Ovary (tissue), 10 donors: Measurements from ENCODE around the gene ABCA1. TPM values are rescaled to one million over a fixed set of nuclear protein-coding genes. Genes with fewer than 3 reads are reported as not detected.
"Not testable (repeated sequence)": the region's sequence is repeated elsewhere in the genome, so short reads cannot be mapped to it uniquely, and the experiment has no call there.

ENCODE experiments used
- DNase-seq, 5 donors: peaks; one replicate each; pipeline ENCODE4 v3.0.0-alpha.2; 2019 to 2020
- H3K27ac ChIP-seq, 2 donors: fragments of 200-600 bp; one replicate each; pipeline versions ENCODE4 v1.5.1 to v1.8.0; 2019 to 2022
- H3K27me3 ChIP-seq: fragments of 200-600 bp; one replicate; pipeline ENCODE4 v1.8.0; 2022
- H3K36me3 ChIP-seq: fragments of 200-600 bp; sonication (generic); one replicate; pipeline ENCODE4 v1.5.1; 2019
- H3K4me1 ChIP-seq: one replicate; pipeline ENCODE4 v1.8.1; 2013; ENCODE audit warnings: mild to moderate bottlenecking, moderate library complexity; ENCODE audit not compliant: insufficient read depth
- H3K4me3 ChIP-seq: fragments of 200-600 bp; sonication (generic); one replicate; pipeline ENCODE4 v1.5.1; 2017
- H3K9me3 ChIP-seq, 2 donors: fragments of 200-600 bp in 1 of 2; sonication (generic) in 1 of 2; one replicate each; pipeline versions ENCODE4 v1.5.1 to v1.8.1; 2013 to 2019; ENCODE audit warnings: mild to moderate bottlenecking in 1 of 2, moderate library complexity in 1 of 2
- EP300 ChIP-seq: sonication (generic); formaldehyde crosslinking; IDR thresholded peaks from one replicate; pipeline ENCODE4 v1.6.1; 2017; ENCODE audit warnings: antibody characterized with exemption
- POLR2A ChIP-seq: fragments of 450-650 bp; IDR thresholded peaks from one replicate; pipeline ENCODE4 v1.6.1; 2017; ENCODE audit warnings: antibody characterized with exemption, mild to moderate bottlenecking, moderate library complexity
- WGBS, 3 donors: extraction: QIAGEN DNeasy Blood & Tissue Kit in 1 of 3; methylation state at CpG; one replicate each; pipeline versions ENCODE4 v1.1.5 to v1.1.7; 2013 to 2017; 5-methylcytosine and 5-hydroxymethylcytosine counted together
- intact Hi-C, 4 donors: fragments of 100-400 bp; cut with DNase I; formaldehyde crosslinking; loops; one replicate each; pipeline versions ENCODE4 v1.11.0 to v1.15.1; 2022 to 2023
- long read RNA-seq, 3 donors: library from polyadenylated mRNA in 2 of 3; unstranded in 2 of 3; transcript quantifications; one replicate each; pipeline ENCODE4 v2.0.0 and lab custom pipeline, GENCODE V29; 2021 to 2026
- polyA plus RNA-seq, 2 donors: library from polyadenylated mRNA; stranded (reverse); fragments of 200-250 nt in 1 of 2; fragments of 350-450 nt in 1 of 2; fragmentation: Illumina TruSeq in 1 of 2; extraction: RNeasy Lipid Tissue Mini Kit (QIAGEN cat#74804) in 1 of 2; gene quantifications; one replicate each; pipeline ENCODE4 v1.2.3, GENCODE V29; 2013 to 2014
- total RNA-seq, 7 donors: library from RNA; depleted of rRNA in 2 of 7; stranded (reverse); fragments of >200 nt in 2 of 7; fragmentation: NEBNext Ultra II Directional in 3 of 7; extraction: Animal tissue kit (Norgen Biotek cat#: 25700) in 3 of 7; gene quantifications; one replicate each; pipeline versions ENCODE4 v1.1.0 to v1.2.4, GENCODE V29; 2016 to 2023
- TF ChIP-seq, protein P1 (sequence below), 3 donors: fragments of 450-650 bp in 2 of 3; fragments of 200-600 bp in 1 of 3; IDR thresholded peaks; one replicate each; pipeline versions ENCODE4 v1.5.1 to v1.8.0; 2016 to 2022; ENCODE audit warnings: antibody characterized with exemption in 3 of 3, mild to moderate bottlenecking in 1 of 3
- donor health status: DM: no; HTN: no; CAD: no; lungs with moderate emphysema.
- donor health status: DM: no; HTN: no; CAD: no.
- donor health status: Bipolar disorder and iron deficiency.
- donor health status: DM: yes; HTN: yes; CAD: no.
- donor health status: DM: no; HTN: no; CAD: no.
- donor health status: DM: yes; HTN: yes; CAD: no.

ABCA1 gene, protein sequence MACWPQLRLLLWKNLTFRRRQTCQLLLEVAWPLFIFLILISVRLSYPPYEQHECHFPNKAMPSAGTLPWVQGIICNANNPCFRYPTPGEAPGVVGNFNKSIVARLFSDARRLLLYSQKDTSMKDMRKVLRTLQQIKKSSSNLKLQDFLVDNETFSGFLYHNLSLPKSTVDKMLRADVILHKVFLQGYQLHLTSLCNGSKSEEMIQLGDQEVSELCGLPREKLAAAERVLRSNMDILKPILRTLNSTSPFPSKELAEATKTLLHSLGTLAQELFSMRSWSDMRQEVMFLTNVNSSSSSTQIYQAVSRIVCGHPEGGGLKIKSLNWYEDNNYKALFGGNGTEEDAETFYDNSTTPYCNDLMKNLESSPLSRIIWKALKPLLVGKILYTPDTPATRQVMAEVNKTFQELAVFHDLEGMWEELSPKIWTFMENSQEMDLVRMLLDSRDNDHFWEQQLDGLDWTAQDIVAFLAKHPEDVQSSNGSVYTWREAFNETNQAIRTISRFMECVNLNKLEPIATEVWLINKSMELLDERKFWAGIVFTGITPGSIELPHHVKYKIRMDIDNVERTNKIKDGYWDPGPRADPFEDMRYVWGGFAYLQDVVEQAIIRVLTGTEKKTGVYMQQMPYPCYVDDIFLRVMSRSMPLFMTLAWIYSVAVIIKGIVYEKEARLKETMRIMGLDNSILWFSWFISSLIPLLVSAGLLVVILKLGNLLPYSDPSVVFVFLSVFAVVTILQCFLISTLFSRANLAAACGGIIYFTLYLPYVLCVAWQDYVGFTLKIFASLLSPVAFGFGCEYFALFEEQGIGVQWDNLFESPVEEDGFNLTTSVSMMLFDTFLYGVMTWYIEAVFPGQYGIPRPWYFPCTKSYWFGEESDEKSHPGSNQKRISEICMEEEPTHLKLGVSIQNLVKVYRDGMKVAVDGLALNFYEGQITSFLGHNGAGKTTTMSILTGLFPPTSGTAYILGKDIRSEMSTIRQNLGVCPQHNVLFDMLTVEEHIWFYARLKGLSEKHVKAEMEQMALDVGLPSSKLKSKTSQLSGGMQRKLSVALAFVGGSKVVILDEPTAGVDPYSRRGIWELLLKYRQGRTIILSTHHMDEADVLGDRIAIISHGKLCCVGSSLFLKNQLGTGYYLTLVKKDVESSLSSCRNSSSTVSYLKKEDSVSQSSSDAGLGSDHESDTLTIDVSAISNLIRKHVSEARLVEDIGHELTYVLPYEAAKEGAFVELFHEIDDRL (N-terminal part only)
- total RNA-seq (10 to 100 TPM in 6 of 7 donors, 1 to 10 TPM in 1; 7.9 to 24.5 (median 19.4) TPM), polyA plus RNA-seq (10 to 100 TPM in 1 of 2 donors, 1 to 10 TPM in 1; 7.4 to 12.9 TPM)
- long read RNA-seq, donor 1, partial matches to known transcripts, result 6 of 9 reads
- long read RNA-seq, donor 1, other reads (novel, unspliced or antisense), result 3 of 9 reads
- long read RNA-seq, donor 2, partial matches to known transcripts, result 45 of 45 reads
- long read RNA-seq, donor 2, other reads (novel, unspliced or antisense), result 0 of 45 reads
- long read RNA-seq, donor 3, full-length matches to known transcripts, result 1 of 6 reads
- long read RNA-seq, donor 3, partial matches to known transcripts, result 1 of 6 reads
- long read RNA-seq, donor 3, other reads (novel, unspliced or antisense), result 4 of 6 reads

DNA sequence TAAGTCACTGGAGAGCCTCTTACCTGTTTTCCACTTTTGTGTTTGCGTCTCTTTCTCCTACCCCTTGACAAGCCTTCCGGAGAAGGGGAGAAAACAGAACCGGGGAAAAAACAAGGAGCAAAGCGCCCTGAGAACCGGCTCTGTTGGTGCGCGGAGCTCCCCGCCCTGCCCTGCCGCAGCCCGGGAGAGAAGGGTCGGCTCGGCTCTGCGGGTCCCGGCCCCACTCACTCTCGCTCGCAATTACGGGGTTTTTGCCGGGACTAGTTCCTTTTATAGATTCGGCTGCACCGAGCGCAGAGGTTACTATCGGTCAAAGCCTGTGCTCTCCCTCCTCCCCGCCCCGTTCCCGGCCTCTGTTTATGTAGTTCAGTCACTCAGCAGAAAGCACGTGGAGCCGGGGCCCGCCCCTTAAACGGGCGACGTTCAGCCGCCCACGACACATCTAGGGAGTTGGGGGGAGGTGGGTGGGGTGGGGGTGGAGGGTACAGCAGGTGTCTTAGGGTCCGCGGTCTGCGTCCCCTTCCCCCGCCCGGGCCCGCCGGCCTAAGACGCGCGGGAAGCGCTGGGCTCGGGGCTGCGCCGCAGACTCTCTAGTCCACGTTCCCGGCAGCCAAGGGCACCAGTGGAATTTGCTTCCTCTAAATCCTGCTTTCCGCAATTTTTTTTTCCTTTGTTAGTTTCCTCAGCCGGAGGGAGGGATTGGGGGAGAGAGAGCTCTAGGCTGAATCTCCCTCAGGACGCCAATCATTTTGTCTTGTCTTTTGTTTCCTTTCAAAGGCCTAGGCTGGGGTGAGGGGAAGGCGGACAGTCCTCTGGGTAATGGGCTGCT is at the start of gene ABCA1:
TSS of gene ABCA1 (minus strand) at position 244 of the 829 bp plus-strand sequence. CDS start 24,476 bp downstream, outside the sequence.
- 1 to 3% (median 1%) methylated on average over 49 to 53 of the region's 53 CpGs for WGBS, 3 donors

DNA sequence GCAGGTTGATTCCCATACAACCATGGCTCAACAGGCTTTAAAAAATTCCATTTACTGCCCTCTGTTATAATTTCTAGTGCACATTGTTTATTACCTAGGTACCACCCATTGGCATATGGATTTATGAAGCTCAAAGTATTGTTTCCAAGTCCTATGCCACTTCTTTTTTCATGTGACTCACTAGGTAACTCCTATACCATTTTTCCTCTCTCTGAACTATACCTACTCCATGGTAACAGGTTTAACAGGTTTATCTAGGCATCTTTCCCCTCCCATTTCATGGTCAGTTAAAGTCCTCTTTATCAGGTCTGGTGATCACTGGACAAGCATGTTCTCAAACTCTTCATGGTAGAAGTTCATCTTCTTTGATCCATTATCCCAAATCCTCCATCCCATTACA is 49.6 kb upstream of the ABCA1 start:
- H3K4me1 ChIP-seq, result peaks cover 1% of the 10 kb centered on the region
- no peaks in the 10 kb centered on the region for H3K27me3 ChIP-seq
- no peak overlapping the region for H3K27ac ChIP-seq
- no peak for TF ChIP-seq EP300
- no peak for TF ChIP-seq POLR2A
- TF ChIP-seq, protein P1, sequence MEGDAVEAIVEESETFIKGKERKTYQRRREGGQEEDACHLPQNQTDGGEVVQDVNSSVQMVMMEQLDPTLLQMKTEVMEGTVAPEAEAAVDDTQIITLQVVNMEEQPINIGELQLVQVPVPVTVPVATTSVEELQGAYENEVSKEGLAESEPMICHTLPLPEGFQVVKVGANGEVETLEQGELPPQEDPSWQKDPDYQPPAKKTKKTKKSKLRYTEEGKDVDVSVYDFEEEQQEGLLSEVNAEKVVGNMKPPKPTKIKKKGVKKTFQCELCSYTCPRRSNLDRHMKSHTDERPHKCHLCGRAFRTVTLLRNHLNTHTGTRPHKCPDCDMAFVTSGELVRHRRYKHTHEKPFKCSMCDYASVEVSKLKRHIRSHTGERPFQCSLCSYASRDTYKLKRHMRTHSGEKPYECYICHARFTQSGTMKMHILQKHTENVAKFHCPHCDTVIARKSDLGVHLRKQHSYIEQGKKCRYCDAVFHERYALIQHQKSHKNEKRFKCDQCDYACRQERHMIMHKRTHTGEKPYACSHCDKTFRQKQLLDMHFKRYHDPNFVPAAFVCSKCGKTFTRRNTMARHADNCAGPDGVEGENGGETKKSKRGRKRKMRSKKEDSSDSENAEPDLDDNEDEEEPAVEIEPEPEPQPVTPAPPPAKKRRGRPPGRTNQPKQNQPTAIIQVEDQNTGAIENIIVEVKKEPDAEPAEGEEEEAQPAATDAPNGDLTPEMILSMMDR (IDR thresholded peaks at IDR 0.05), result no peak
- DNase-seq, result no peak
- intact Hi-C loops, result loop anchor here in 1 of 4 donors (10.0 kb wide), 1 partner anchor 177 kb away; no protein-coding TSS in a partner anchor
- no peak overlapping the region for H3K4me3 ChIP-seq
- H3K9me3 ChIP-seq, result no peaks in the 10 kb centered on the region
- H3K36me3 ChIP-seq, result no peaks in the 10 kb centered on the region

More for the DNA sequence above, at the start of gene ABCA1:
- Histone ChIP-seq H3K36me3 (no peaks in the 10 kb centered on the region), H3K4me3 (peak within 1 kb of the TSS; percentile 71), H3K9me3 (no peaks in the 10 kb centered on the region), H3K27me3 (no peaks in the 10 kb centered on the region), H3K27ac (peak within 1 kb of the TSS; percentile 13 to 71), H3K4me1 (no peaks in the 10 kb centered on the region)
- TF ChIP-seq, protein P1 (IDR thresholded peaks at IDR 0.05), result no peak
- TF ChIP-seq POLR2A (peak; percentile 27), EP300 (no peak)
- DNase-seq, result peak; percentile 86 to 93 (median 91)
- intact Hi-C loops, result loop anchor here (2.0 to 10.0 kb wide), 9 partner anchors 39 to 487 kb away; no protein-coding TSS in a partner anchor

DNA sequence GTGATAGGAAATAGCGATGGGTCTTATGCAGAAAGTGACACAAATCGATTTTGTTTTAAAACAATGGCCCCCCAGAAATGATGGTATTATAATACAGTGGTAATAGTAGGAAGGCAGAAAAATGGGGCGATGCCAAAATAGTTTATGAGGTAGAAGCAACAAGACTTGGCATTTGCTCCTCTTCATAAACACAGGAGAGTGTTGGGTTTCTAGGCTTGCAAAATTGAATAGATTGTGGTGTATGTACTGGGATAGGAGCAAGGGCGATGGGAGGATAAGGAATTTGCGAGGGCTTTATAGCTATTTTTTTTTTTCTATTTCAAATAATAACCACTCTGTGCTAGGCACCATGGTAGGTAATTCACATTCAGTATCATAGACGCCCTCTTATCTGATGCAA is 49.2 kb upstream of the ABCA1 start:
- Histone ChIP-seq H3K4me1 (no peaks in the 10 kb centered on the region), H3K27me3 (no peaks in the 10 kb centered on the region), H3K9me3 (no peaks in the 10 kb centered on the region), H3K36me3 (no peaks in the 10 kb centered on the region), H3K27ac (no peak overlapping the region), H3K4me3 (no peak overlapping the region)
- no peak for DNase-seq
- WGBS, 3 donors, result 95 to 96% (median 96%) methylated on average over 6 of the region's 6 CpGs
- TF ChIP-seq, protein P1 (IDR thresholded peaks at IDR 0.05), result no peak
- TF ChIP-seq EP300 (no peak), POLR2A (no peak)
- intact Hi-C loops, result loop anchor here in 1 of 4 donors (10.0 kb wide), 1 partner anchor 178 kb away; no protein-coding TSS in a partner anchor

DNA sequence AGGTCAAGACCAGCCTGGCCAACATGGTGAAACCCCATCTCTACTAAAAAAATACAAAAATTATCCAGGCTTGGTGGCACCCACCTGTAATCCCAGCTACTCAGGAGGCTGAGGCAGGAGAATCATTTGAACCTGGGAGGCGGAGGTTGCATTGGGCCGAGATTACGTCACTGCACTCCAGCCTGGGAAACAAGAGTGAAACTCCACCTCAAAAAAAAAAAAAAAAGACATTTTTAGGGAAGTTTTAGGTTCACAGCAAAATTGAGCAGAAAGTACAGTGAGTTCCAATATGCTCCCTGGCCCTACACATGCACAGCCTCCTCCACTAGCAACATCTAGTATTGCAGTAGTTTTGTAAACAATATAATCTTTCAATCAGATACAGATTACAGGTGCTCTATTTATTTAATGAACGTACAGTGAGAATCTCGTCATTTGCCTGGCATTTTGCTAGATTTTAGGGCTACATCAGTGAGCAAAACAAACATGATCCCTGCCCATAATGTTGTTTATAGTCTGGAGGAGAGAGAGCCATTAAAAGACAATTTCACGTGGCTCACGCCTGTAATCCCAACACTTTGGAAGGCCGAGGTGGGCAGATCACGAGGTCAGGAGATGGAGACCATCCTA is 48.1 kb upstream of the ABCA1 start:
- not testable (repeated sequence) for H3K9me3 ChIP-seq, H3K4me3 ChIP-seq, H3K27me3 ChIP-seq, H3K36me3 ChIP-seq, H3K4me1 ChIP-seq, DNase-seq, H3K27ac ChIP-seq
- 71 to 87% (median 85%) methylated on average over 8 to 9 of the region's 9 CpGs for WGBS, 3 donors
- intact Hi-C loops, result loop anchor here in 1 of 4 donors (10.0 kb wide), 1 partner anchor 179 kb away; no protein-coding TSS in a partner anchor
